Ovary (tissue), 9 donors: ENCODE data around the gene HIPK3. TPM values are rescaled to one million over a fixed set of nuclear protein-coding genes. Genes with fewer than 3 reads are reported as not detected.

Experiments
- polyA plus RNA-seq, 2 donors: library from polyadenylated mRNA; stranded (reverse); fragments of 200-250 nt in 1 of 2; fragments of 350-450 nt in 1 of 2; fragmentation: Illumina TruSeq in 1 of 2; extraction: RNeasy Lipid Tissue Mini Kit (QIAGEN cat#74804) in 1 of 2; gene quantifications; one replicate each; pipeline ENCODE4 v1.2.3, GENCODE V29; 2013 to 2014
- total RNA-seq, 7 donors: library from RNA; depleted of rRNA in 2 of 7; stranded (reverse); fragments of >200 nt in 2 of 7; fragmentation: NEBNext Ultra II Directional in 3 of 7; extraction: Animal tissue kit (Norgen Biotek cat#: 25700) in 3 of 7; gene quantifications; one replicate each; pipeline versions ENCODE4 v1.1.0 to v1.2.4, GENCODE V29; 2016 to 2023
- donor health status: DM: no; HTN: no; CAD: no; lungs with moderate emphysema.
- donor health status: DM: no; HTN: no; CAD: no.
- donor health status: Bipolar disorder and iron deficiency.
- donor health status: DM: yes; HTN: yes; CAD: no.
- donor health status: DM: no; HTN: no; CAD: no.
- donor health status: DM: yes; HTN: yes; CAD: no.

HIPK3 gene
- total and polyA plus RNA-seq, 9 donors: 28.0 to 252 (median 178) TPM

Other genes starting within 250 kb of the HIPK3 start
- 1 to 10 TPM in 6 of 7 donors, under 1 TPM in 1; 0.69 to 3.2 (median 2.0) TPM for gene DEPDC7, start 241.5 kb upstream of the HIPK3 start, total RNA-seq
- 1 to 10 TPM in 1 of 2 donors, under 1 TPM in 1; 0.98 to 1.6 TPM for gene DEPDC7, start 241.5 kb upstream of the HIPK3 start, polyA plus RNA-seq
- 10 to 100 TPM; 12.6 to 23.4 (median 14.3) TPM for gene TCP11L1, start 217.8 kb upstream of the HIPK3 start, total RNA-seq
- 10 to 100 TPM in 1 of 2 donors, 1 to 10 TPM in 1; 4.4 to 14.6 TPM for gene TCP11L1, start 217.8 kb upstream of the HIPK3 start, polyA plus RNA-seq
- gene CSTF3, start 95.9 kb upstream of the HIPK3 start, total RNA-seq: 10 to 100 TPM in 6 of 7 donors, 1 to 10 TPM in 1; 7.4 to 28.8 (median 24.8) TPM
- gene CSTF3, start 95.9 kb upstream of the HIPK3 start, polyA plus RNA-seq: 10 to 100 TPM; 13.4 to 23.7 TPM
- gene KIAA1549L, start 118.7 kb downstream of the HIPK3 start, total RNA-seq: under 1 TPM in 6 of 7 donors, not detected in 1; under 0.01 to 0.97 (median 0.16) TPM
- gene KIAA1549L, start 118.7 kb downstream of the HIPK3 start, polyA plus RNA-seq: under 1 TPM; 0.16 to 0.53 TPM